IMR-90 (cell line): ENCODE data around the gene PFN1. TPM values are rescaled to one million over a fixed set of nuclear protein-coding genes. Genes with fewer than 3 reads are reported as not detected.

Experiments used
- ATAC-seq: fragments of 200-7000 bp; cut with Tn5 transposase; 2 replicates; pipeline ENCODE4 v1.9.1; 2020; ENCODE audit warnings: low read depth, mild to moderate bottlenecking, moderate library complexity
- Bru-seq: library from RNA; stranded (reverse); fragments of 400-500 nt; gene quantifications from one replicate; lab custom pipeline; 2021; lab: Mats Ljungman, UMichigan
- BruChase-seq, 2 experiments: library from RNA; stranded (reverse); fragments of 400-500 nt; gene quantifications; one replicate each; lab custom pipeline; 2021; lab: Mats Ljungman, UMichigan
- BruUV-seq: library from RNA; stranded (reverse); fragments of 400-500 nt; replicated peaks from 2 replicates; lab custom pipeline; 2021; lab: Mats Ljungman, UMichigan
- CTCF ChIA-PET: fragments of 300-600 bp; formaldehyde crosslinking; extraction: SDS; loops from one replicate; lab custom pipeline; 2021; ENCODE audit warnings: antibody characterized with exemption; lab: Yijun Ruan, JAX
- POLR2A ChIA-PET: fragments of 300-600 bp; sonication (Branson Sonifier 250); formaldehyde crosslinking; loops from one replicate; lab custom pipeline; 2022; ENCODE audit warnings: antibody characterized with exemption; ENCODE audit not compliant: unreplicated experiment; lab: Charles Lee
- DNase-seq: peaks from one replicate; pipeline ENCODE4 v3.0.0; 2013
- H2AFZ ChIP-seq: replicated peaks from 2 replicates; pipeline ENCODE3; 2013; ENCODE audit warnings: low read length, mild to moderate bottlenecking; ENCODE audit not compliant: poor library complexity
- H2AK5ac ChIP-seq: 2 replicates; pipeline ENCODE4 v1.6.1; 2013; ENCODE audit warnings: low read depth, low read length, inconsistent platforms
- H2AK9ac ChIP-seq: replicated peaks from 2 replicates; pipeline ENCODE3; 2013; ENCODE audit warnings: mild to moderate bottlenecking, low read depth, low read length, moderate library complexity; ENCODE audit not compliant: poor library complexity
- H2BK120ac ChIP-seq: 2 replicates; pipeline ENCODE4 v1.6.1; 2013; ENCODE audit warnings: low read depth, low read length, inconsistent platforms
- H2BK15ac ChIP-seq: 3 replicates; pipeline ENCODE4 v1.6.1; 2013; ENCODE audit warnings: low read depth, low read length, inconsistent platforms
- H2BK20ac ChIP-seq: 2 replicates; pipeline ENCODE4 v1.6.1; 2013; ENCODE audit warnings: low read depth, mild to moderate bottlenecking, inconsistent platforms, low read length, moderate library complexity
- H2BK5ac ChIP-seq: 2 replicates; pipeline ENCODE4 v1.6.1; 2013; ENCODE audit warnings: mild to moderate bottlenecking, low read depth, low read length, inconsistent platforms; ENCODE audit not compliant: poor library complexity, severe bottlenecking
- H3K14ac ChIP-seq: replicated peaks from 2 replicates; pipeline ENCODE4 v1.6.1; 2013; ENCODE audit warnings: low read depth, low read length, inconsistent platforms
- H3K18ac ChIP-seq: 2 replicates; pipeline ENCODE4 v1.6.1; 2013; ENCODE audit warnings: low read depth, low read length, control low read depth
- H3K23ac ChIP-seq: 2 replicates; pipeline ENCODE4 v1.6.1; 2013; ENCODE audit warnings: low read depth, low read length, inconsistent platforms
- H3K27ac ChIP-seq: 2 replicates; pipeline ENCODE4 v1.5.1; 2013; ENCODE audit warnings: mild to moderate bottlenecking, control low read depth, low read length; ENCODE audit not compliant: insufficient read depth
- H3K27me3 ChIP-seq: 2 replicates; pipeline ENCODE4 v1.6.1; 2013; ENCODE audit warnings: low read length; ENCODE audit not compliant: control insufficient read depth, insufficient read depth
- H3K36me3 ChIP-seq: 2 replicates; pipeline ENCODE4 v1.6.1; 2013; ENCODE audit warnings: low read length, mixed read lengths; ENCODE audit not compliant: control insufficient read depth, insufficient read depth
- H3K4ac ChIP-seq: 2 replicates; pipeline ENCODE4 v1.6.1; 2013; ENCODE audit warnings: low read depth, low read length, inconsistent platforms
- H3K4me1 ChIP-seq: 2 replicates; pipeline ENCODE4 v1.6.1; 2013; ENCODE audit warnings: low read length, mixed read lengths; ENCODE audit not compliant: control insufficient read depth, insufficient read depth
- H3K4me2 ChIP-seq: 2 replicates; pipeline ENCODE4 v1.6.1; 2013; ENCODE audit warnings: low read depth, mild to moderate bottlenecking, control low read depth, low read length, moderate library complexity
- H3K4me3 ChIP-seq: 2 replicates; pipeline ENCODE4 v1.5.1; 2013; ENCODE audit warnings: low read depth, mild to moderate bottlenecking, control low read depth, low read length, moderate library complexity; ENCODE audit not compliant: insufficient read depth
- H3K56ac ChIP-seq: 2 replicates; pipeline ENCODE4 v1.6.1; 2013; ENCODE audit warnings: low read length, inconsistent platforms; ENCODE audit not compliant: insufficient read depth; ENCODE audit errors: extremely low read depth
- H3K79me1 ChIP-seq, 2 experiments: 2 replicates each; pipeline ENCODE4 v1.6.1; 2013; ENCODE audit warnings: low read length in 2 of 2, inconsistent platforms in 1 of 2, low read depth in 1 of 2
- H3K9ac ChIP-seq: 2 replicates; pipeline ENCODE4 v1.6.1; 2013; ENCODE audit warnings: low read depth, low read length, control low read depth
- H3K9me1 ChIP-seq: 2 replicates; pipeline ENCODE4 v1.6.1; 2013; ENCODE audit warnings: low read length, inconsistent platforms; ENCODE audit not compliant: insufficient read depth
- H3K9me3 ChIP-seq: 2 replicates; pipeline ENCODE4 v1.6.1; 2013; ENCODE audit warnings: low read length; ENCODE audit not compliant: control insufficient read depth, insufficient read depth
- H4K20me1 ChIP-seq: 2 replicates; pipeline ENCODE4 v1.6.1; 2013; ENCODE audit warnings: low read length, inconsistent platforms; ENCODE audit not compliant: insufficient read depth
- H4K5ac ChIP-seq: 2 replicates; pipeline ENCODE4 v1.6.1; 2013; ENCODE audit warnings: mild to moderate bottlenecking, low read depth, low read length, control low read depth
- H4K8ac ChIP-seq, 2 experiments: 2 replicates each; pipeline ENCODE4 v1.6.1; 2013; ENCODE audit warnings: low read depth in 2 of 2, low read length in 2 of 2, control low read depth in 1 of 2, inconsistent platforms in 1 of 2
- H4K91ac ChIP-seq: 2 replicates; pipeline ENCODE4 v1.6.1; 2013; ENCODE audit warnings: low read depth, low read length, inconsistent platforms; ENCODE audit not compliant: insufficient read depth
- CEBPB ChIP-seq: IDR thresholded peaks from 2 replicates; pipeline ENCODE4 v1.6.1; 2012; ENCODE audit warnings: low read depth, low read length, improper control_type of control experiment
- CHD1 ChIP-seq: IDR thresholded peaks from 2 replicates; pipeline ENCODE4 v1.6.1; 2012; ENCODE audit warnings: low read depth, low read length, improper control_type of control experiment
- CTCF ChIP-seq: conservative IDR thresholded peaks from 2 replicates; pipeline ENCODE4 v1.5.1; 2012; ENCODE audit warnings: mild to moderate bottlenecking, low read depth, low read length, improper control_type of control experiment
- MAZ ChIP-seq: IDR thresholded peaks from 2 replicates; pipeline ENCODE4 v1.6.1; 2012; ENCODE audit warnings: low read depth, mild to moderate bottlenecking, low read length, improper control_type of control experiment, moderate library complexity, borderline replicate concordance
- MXI1 ChIP-seq: IDR thresholded peaks from 2 replicates; pipeline ENCODE4 v1.6.1; 2012; ENCODE audit warnings: low read depth, mild to moderate bottlenecking, low read length, moderate library complexity, borderline replicate concordance
- POLR2A ChIP-seq: IDR thresholded peaks from 2 replicates; pipeline ENCODE4 v1.6.1; 2012; ENCODE audit warnings: mild to moderate bottlenecking, low read depth, low read length
- RFX5 ChIP-seq: IDR thresholded peaks from 2 replicates; pipeline ENCODE4 v1.8.0; 2012; ENCODE audit warnings: low read depth, mild to moderate bottlenecking, low read length, moderate library complexity
- WGBS, 2 experiments: methylation state at CpG; one replicate each; pipeline versions ENCODE4 v1.1.5 to v1.1.7; 2013; ENCODE audit warnings: missing lambda C conversion rate in 2 of 2; ENCODE audit not compliant: insufficient read length in 1 of 2; ENCODE audit errors: extremely low coverage in 2 of 2; 5-methylcytosine and 5-hydroxymethylcytosine counted together
- dilution Hi-C: fragments of 300-500 bp; cut with HindIII; formaldehyde crosslinking; loops from one replicate; pipeline ENCODE4 v1.14.3; 2018; ENCODE audit warnings: low sequenced_read_pairs; ENCODE audit not compliant: unreplicated experiment
- in situ Hi-C: fragments of 300-500 bp; cut with MboI; formaldehyde crosslinking; loops from 3 replicates; pipeline ENCODE4 v1.14.3; 2019; ENCODE audit warnings: low sequenced_read_pairs, inconsistent platforms, mixed read lengths
- intact Hi-C: fragments of 100-400 bp; cut with micrococcal nuclease; formaldehyde crosslinking; loops from 2 replicates; pipeline ENCODE4 v1.10.0; 2022
- long read RNA-seq: library from polyadenylated mRNA; unstranded; transcript quantifications from one replicate; pipeline ENCODE4 v2.0.0, GENCODE V29; 2021; ENCODE audit not compliant: unreplicated experiment
- polyA plus RNA-seq, 3 experiments: library from polyadenylated mRNA; depleted of rRNA; stranded (reverse); fragments of >200 nt; gene quantifications; 2 replicates each; pipeline ENCODE4 v1.2.3, GENCODE V29; 2012; ENCODE audit warnings: low replicate concordance in 1 of 3
- total RNA-seq: library from RNA; depleted of rRNA; stranded (reverse); fragments of >200 nt; gene quantifications from 2 replicates; pipeline ENCODE4 v1.2.3, GENCODE V29; 2012; rRNA removed
- TF ChIP-seq, protein P1 (sequence below): fragments of 150-350 bp; IDR thresholded peaks from 2 replicates; pipeline ENCODE4 v1.6.1; 2016; ENCODE audit warnings: low read depth, mild to moderate bottlenecking, low read length, moderate library complexity, borderline replicate concordance

The PFN1 gene
- total RNA-seq: 348 and 432 TPM in 2 replicates
- polyA plus RNA-seq (2012; rRNA removed): 1,671 and 2,152 TPM in 2 replicates
- 2,723 and 2,770 TPM in 2 replicates for polyA plus RNA-seq (2012; cell fraction: cytosol; rRNA removed)
- polyA plus RNA-seq (2012; cell fraction: nucleus; rRNA removed; ENCODE audit: low replicate concordance): 690 and 857 TPM in 2 replicates
- Bru-seq, nascent RNA: percentile 97 among the genes with signal in this experiment
- BruChase-seq, experiment 1, labeled RNA remaining after a 6-hour chase: percentile 96 among the genes with signal in this experiment
- percentile 95 among the genes with signal in this experiment for BruChase-seq, experiment 2, labeled RNA remaining after a 2-hour chase
- long read RNA-seq, transcript PFN1-201 (3 exons, 1,291 nt): major isoform, 632 of 670 reads
- long read RNA-seq, transcript PFN1-203 (2 exons, 1,173 nt): minor isoform, 18 of 670 reads
- long read RNA-seq, partial matches to known transcripts: 0 of 670 reads
- long read RNA-seq, other reads (novel, unspliced or antisense): 20 of 670 reads

GRCh38 chr17:4948166-4948930 is at the start of gene PFN1:
TSS of gene PFN1 (minus strand) at chr17:4948530. CDS start at chr17:4948394, 136 bp downstream.
- peak within 1 kb of the TSS; percentile 99 for H3K4ac ChIP-seq
- peaks cover 17 to 39% of the 10 kb centered on the region in 2 experiments; a peak in 3 of 4 replicates for H3K79me1 ChIP-seq
- H2AFZ ChIP-seq: peak within 1 kb of the TSS; percentile 85
- CTCF ChIA-PET: no interaction called here
- H3K14ac ChIP-seq: peak within 1 kb of the TSS; percentile 100
- peak within 1 kb of the TSS; percentile 98 for H3K56ac ChIP-seq
- peak within 1 kb of the TSS; percentile 88 for H3K18ac ChIP-seq
- TF ChIP-seq MXI1 (peak; percentile 67; the same call in 1 of the 2 replicates), CTCF (no peak), CHD1 (0 out of 2 replicates have a peak, but pooled peaks have one; percentile 58), POLR2A (peak; percentile 92), MAZ (peak; percentile 68), RFX5 (0 out of 2 replicates have a peak, but pooled peaks have one; percentile 5), CEBPB (peak; percentile 93)
- TF ChIP-seq, protein P1, sequence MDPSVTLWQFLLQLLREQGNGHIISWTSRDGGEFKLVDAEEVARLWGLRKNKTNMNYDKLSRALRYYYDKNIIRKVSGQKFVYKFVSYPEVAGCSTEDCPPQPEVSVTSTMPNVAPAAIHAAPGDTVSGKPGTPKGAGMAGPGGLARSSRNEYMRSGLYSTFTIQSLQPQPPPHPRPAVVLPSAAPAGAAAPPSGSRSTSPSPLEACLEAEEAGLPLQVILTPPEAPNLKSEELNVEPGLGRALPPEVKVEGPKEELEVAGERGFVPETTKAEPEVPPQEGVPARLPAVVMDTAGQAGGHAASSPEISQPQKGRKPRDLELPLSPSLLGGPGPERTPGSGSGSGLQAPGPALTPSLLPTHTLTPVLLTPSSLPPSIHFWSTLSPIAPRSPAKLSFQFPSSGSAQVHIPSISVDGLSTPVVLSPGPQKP: no peak
- peak within 1 kb of the TSS; percentile 96 for H3K27ac ChIP-seq
- peak within 1 kb of the TSS; percentile 95 to 99 for H4K8ac ChIP-seq
- peak within 1 kb of the TSS; percentile 97 for H3K9ac ChIP-seq
- peak within 1 kb of the TSS; percentile 94 for H2BK20ac ChIP-seq
- peak within 1 kb of the TSS; percentile 95 for H4K91ac ChIP-seq
- POLR2A ChIA-PET: interaction anchor here (0.6 to 3.5 kb wide), 5 partner anchors 8 to 82 kb away, joined by 3 to 19 read pairs (median 7); partner anchors contain the start of genes KIF1C and SPAG7
- H2AK9ac ChIP-seq: peak within 1 kb of the TSS; percentile 100
- peak; percentile 63 for ATAC-seq
- H3K36me3 ChIP-seq: peaks cover 30% of the 10 kb centered on the region
- peak within 1 kb of the TSS; percentile 81 for H4K5ac ChIP-seq
- peak within 1 kb of the TSS; percentile 88 for H3K4me2 ChIP-seq
- peaks cover 52% of the 10 kb centered on the region for H4K20me1 ChIP-seq
- H2AK5ac ChIP-seq: peak within 1 kb of the TSS; percentile 99
- no peaks in the 10 kb centered on the region for H3K9me3 ChIP-seq
- intact Hi-C loops (loop anchor here (1.0 kb wide), 2 partner anchors 19 to 39 kb away; partner anchors contain the start of genes CAMTA2 and SPAG7), dilution Hi-C loops (no loop called here), in situ Hi-C loops (no loop called here)
- H2BK15ac ChIP-seq: peak within 1 kb of the TSS; percentile 91; the same call in 1 of the 3 replicates
- peak within 1 kb of the TSS; percentile 98 for H2BK5ac ChIP-seq
- H3K23ac ChIP-seq: peak within 1 kb of the TSS; percentile 94
- 0% methylated on average over 13 of the region's 59 CpGs; no CpG with 5 or more reads in 1 of the 2 experiments for WGBS, 2 experiments
- peaks cover 22% of the 10 kb centered on the region; the same call in 1 of the 2 replicates for H3K9me1 ChIP-seq
- peaks cover 32% of the 10 kb centered on the region for H3K4me1 ChIP-seq
- H3K27me3 ChIP-seq: no peaks in the 10 kb centered on the region
- DNase-seq: peak; percentile 91
- H3K4me3 ChIP-seq: peak within 1 kb of the TSS; percentile 98
- no TSS peak for BruUV-seq
- H2BK120ac ChIP-seq: peak within 1 kb of the TSS; percentile 95
